ENCODE results near the gene TP63. TPM values are rescaled to one million over a fixed set of nuclear protein-coding genes. Genes with fewer than 3 reads are reported as not detected.

The TP63 gene
- total RNA-seq, 3 donors from 2014 or later (not counting 1 experiment from before 2014, with no cell fraction given), result 0.30 TPM; not detected in 2

DNA sequence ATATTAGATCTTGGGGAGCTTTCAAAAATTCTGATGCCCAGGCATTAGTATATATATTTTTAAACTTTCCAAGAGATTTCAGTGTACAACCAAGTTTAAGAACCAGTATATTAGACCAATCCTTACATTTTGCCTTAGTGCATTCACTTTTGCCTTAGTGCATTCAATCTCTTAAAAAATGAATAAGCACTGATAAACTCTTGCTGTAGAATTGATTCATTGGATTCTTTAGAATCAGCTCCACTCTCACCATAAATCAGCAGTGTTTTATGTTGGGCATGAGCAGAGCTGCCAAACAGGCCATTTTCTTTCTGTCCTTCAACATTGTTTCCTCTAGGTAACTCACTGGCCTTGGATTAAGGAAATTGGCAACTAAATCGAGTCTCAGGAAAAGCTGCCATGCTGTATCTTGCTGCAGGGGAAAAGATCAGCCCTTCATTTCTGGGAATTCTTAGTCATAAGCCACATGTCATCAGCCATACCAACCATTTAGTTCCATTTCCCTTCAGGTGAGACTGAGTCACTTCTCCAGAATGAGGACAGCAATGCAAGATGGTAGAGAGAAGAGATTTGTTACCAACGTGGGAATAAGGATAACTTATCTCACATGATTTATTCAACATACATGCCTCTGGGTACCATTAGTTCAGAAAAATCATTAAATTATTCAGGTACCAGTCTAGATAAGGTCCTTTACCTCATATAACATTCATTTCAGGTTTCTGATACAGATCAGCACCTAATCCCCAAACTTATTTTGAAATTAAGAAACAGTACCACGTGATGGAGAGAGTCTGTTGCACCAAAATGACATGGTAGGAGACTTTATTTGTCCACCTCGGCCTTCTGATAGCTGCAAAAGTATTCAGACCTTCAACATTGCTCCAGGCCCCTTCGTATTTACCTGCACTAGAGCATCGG lies 297.0 kb downstream of the TP63 start:
- no peak overlapping the region for H3K4me3 Mint-ChIP-seq
- Histone ChIP-seq H3K36me3 (ENCODE audit: control insufficient read depth, insufficient read depth, low read length) (no peaks in the 10 kb centered on the region), H3K9me3 (ENCODE audit: control insufficient read depth, insufficient read depth, low read length) (no peaks in the 10 kb centered on the region), H3K27ac (ENCODE audit: low read length) (no peak overlapping the region), H3K4me3 (ENCODE audit: low read length) (no peak overlapping the region), H3K27me3 (ENCODE audit: control insufficient read depth, insufficient read depth, low read length) (no peaks in the 10 kb centered on the region), H3K4me1 (ENCODE audit: control insufficient read depth, insufficient read depth, low read length) (no peaks in the 10 kb centered on the region)
- DNase-seq (no peak), ATAC-seq (no peak)
- 83% methylated on average over 5 of the region's 6 CpGs for WGBS (ENCODE audit: insufficient coverage)
- no peaks in the 10 kb centered on the region for H3K36me3 Mint-ChIP-seq
- no peak overlapping the region for H3K27ac Mint-ChIP-seq
- no peaks in the 10 kb centered on the region for H3K9me3 Mint-ChIP-seq
- no peaks in the 10 kb centered on the region for H3K27me3 Mint-ChIP-seq (ENCODE audit: low read depth in 2 of 2)
- H3K4me1 Mint-ChIP-seq, result no peaks in the 10 kb centered on the region
- intact Hi-C loops (cut with micrococcal nuclease), result no loop called here
- TF ChIP-seq, protein P1, sequence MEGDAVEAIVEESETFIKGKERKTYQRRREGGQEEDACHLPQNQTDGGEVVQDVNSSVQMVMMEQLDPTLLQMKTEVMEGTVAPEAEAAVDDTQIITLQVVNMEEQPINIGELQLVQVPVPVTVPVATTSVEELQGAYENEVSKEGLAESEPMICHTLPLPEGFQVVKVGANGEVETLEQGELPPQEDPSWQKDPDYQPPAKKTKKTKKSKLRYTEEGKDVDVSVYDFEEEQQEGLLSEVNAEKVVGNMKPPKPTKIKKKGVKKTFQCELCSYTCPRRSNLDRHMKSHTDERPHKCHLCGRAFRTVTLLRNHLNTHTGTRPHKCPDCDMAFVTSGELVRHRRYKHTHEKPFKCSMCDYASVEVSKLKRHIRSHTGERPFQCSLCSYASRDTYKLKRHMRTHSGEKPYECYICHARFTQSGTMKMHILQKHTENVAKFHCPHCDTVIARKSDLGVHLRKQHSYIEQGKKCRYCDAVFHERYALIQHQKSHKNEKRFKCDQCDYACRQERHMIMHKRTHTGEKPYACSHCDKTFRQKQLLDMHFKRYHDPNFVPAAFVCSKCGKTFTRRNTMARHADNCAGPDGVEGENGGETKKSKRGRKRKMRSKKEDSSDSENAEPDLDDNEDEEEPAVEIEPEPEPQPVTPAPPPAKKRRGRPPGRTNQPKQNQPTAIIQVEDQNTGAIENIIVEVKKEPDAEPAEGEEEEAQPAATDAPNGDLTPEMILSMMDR (IDR thresholded peaks at IDR 0.05), result no peak

DNA sequence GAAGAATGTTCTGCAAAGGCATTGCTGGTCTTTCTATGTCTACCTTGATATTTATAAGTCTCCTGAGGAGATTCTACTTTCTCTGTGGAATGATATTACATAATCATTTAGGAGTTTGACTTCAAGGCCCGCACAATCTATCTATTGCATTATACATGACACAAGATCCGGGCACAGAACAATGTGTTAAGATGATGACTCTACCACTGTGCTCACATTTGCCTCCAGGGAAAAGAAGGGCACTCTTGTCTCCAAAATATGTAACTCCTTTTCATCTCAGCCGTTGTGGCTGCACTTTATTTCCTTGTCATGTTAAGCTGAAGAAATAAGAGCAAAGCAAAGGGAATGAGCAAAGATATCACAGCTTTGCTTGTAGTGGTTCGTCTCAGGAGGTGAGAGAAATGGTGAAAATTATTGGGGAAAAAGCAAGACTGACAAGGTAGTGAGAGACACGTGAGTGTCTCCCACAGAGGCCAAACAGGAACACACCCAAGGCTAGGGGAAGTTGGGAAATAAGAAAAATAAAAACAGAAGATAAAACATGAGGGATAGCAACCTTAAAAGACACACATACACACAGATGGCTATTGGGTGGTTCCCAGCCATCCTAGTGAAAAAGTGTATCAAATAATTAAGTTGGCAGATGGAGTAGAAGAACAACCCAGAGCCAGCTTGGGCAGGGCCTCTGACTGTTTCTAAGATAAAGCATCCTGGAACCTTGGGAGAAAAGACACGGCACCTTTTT lies 305.2 kb downstream of the TP63 start:
- ATAC-seq (no peak), DNase-seq (no peak)
- Histone ChIP-seq H3K9me3 (ENCODE audit: control insufficient read depth, insufficient read depth, low read length) (peaks cover 3% of the 10 kb centered on the region), H3K27me3 (ENCODE audit: control insufficient read depth, insufficient read depth, low read length) (no peaks in the 10 kb centered on the region), H3K36me3 (ENCODE audit: control insufficient read depth, insufficient read depth, low read length) (no peaks in the 10 kb centered on the region), H3K27ac (ENCODE audit: low read length) (no peak overlapping the region), H3K4me3 (ENCODE audit: low read length) (no peak overlapping the region), H3K4me1 (ENCODE audit: control insufficient read depth, insufficient read depth, low read length) (no peaks in the 10 kb centered on the region)
- Mint-ChIP-seq H3K9me3 (peaks cover 0 to 6% of the 10 kb centered on the region in 2 donors), H3K36me3 (no peaks in the 10 kb centered on the region), H3K27ac (no peak overlapping the region), H3K27me3 (ENCODE audit: low read depth in 2 of 2) (no peaks in the 10 kb centered on the region), H3K4me1 (no peaks in the 10 kb centered on the region), H3K4me3 (no peak overlapping the region)
- 83% methylated on average over 6 of the region's 6 CpGs for WGBS (ENCODE audit: insufficient coverage)
- TF ChIP-seq, protein P1 (IDR thresholded peaks at IDR 0.05), result no peak
- intact Hi-C loops (cut with micrococcal nuclease), result no loop called here

DNA sequence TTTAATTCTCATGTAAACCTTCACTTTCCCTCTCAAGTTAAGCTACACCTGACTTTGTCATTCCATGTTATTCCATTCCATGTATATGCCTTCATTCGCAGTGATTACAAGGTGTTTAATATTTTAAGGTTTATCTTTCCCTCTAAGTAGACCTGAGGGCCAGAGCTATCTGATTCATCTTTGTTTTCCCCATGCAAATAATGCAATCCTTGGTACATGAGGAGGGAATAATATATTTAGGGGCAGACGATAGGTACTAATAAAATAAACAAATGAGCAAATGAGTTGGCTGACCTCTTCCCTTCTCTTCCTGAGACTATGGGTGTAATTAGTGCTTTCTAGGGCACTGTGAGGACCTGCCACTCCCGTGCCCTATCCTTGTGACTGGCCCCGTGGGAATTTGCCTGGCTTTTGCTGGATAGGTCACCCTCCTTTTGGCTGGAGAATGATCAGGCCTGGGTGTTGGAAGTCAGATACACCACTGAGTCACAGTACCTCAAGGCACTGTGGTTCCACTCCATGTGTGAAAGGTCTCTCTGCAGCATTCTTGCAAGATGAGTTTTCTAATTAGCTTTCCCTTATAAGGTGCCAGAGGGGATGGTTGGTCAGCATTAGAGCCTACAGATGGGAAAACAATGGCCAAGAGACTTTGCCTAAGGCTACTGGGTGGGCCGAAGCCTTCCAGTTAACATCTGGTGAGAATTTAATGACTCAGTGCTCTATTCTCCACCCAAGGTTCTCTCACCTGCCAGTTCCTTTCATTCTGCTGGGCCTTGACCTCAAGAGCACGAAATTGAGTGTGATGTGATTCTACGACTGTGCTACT lies 306.3 kb downstream of the TP63 start:
- WGBS (ENCODE audit: insufficient coverage), result 92% methylated on average over 6 of the region's 7 CpGs
- DNase-seq, result no peak

More for the DNA sequence above, 306.3 kb downstream of the TP63 start:
- Mint-ChIP-seq H3K27ac (no peak overlapping the region), H3K4me1 (no peaks in the 10 kb centered on the region), H3K9me3 (peaks cover 0 to 6% of the 10 kb centered on the region in 2 donors), H3K36me3 (no peaks in the 10 kb centered on the region), H3K4me3 (no peak overlapping the region), H3K27me3 (ENCODE audit: low read depth in 2 of 2) (no peaks in the 10 kb centered on the region)
- Histone ChIP-seq H3K4me3 (ENCODE audit: low read length) (no peak overlapping the region), H3K9me3 (ENCODE audit: control insufficient read depth, insufficient read depth, low read length) (peaks cover 3% of the 10 kb centered on the region), H3K27me3 (ENCODE audit: control insufficient read depth, insufficient read depth, low read length) (no peaks in the 10 kb centered on the region), H3K4me1 (ENCODE audit: control insufficient read depth, insufficient read depth, low read length) (no peaks in the 10 kb centered on the region), H3K27ac (ENCODE audit: low read length) (no peak overlapping the region), H3K36me3 (ENCODE audit: control insufficient read depth, insufficient read depth, low read length) (no peaks in the 10 kb centered on the region)
- intact Hi-C loops (cut with micrococcal nuclease), result no loop called here
- ATAC-seq, result no peak
- TF ChIP-seq, protein P1 (IDR thresholded peaks at IDR 0.05), result no peak

Measured in natural killer cell (primary cell).